Activated naive CD4-positive, alpha-beta T cell treated with anti-CD3 and anti-CD28 coated beads, Interleukin-2, amount 10 ng/mL, durations not matched to agents 7 days and 5 days (primary cell): ENCODE results near the gene MOG.

Experiments used
- CTCF ChIA-PET: fragments of 350-600 bp; sonication (Branson Sonifier 250); formaldehyde crosslinking; loops from one replicate; lab custom pipeline; 2021; ENCODE audit warnings: antibody characterized with exemption; lab: Charles Lee
- DNase-seq: peaks from one replicate; pipeline ENCODE4 v3.0.0-alpha.2; 2020
- H3K27ac Mint-ChIP-seq: one replicate; pipeline ENCODE4 v1.8.0; 2021; ENCODE audit warnings: mild to moderate bottlenecking, moderate library complexity, mixed read lengths
- H3K27me3 Mint-ChIP-seq: one replicate; pipeline ENCODE4 v1.8.0; 2021; ENCODE audit warnings: mild to moderate bottlenecking, mixed read lengths
- H3K36me3 Mint-ChIP-seq: one replicate; pipeline ENCODE4 v1.8.0; 2021; ENCODE audit warnings: mixed read lengths
- H3K4me1 Mint-ChIP-seq: one replicate; pipeline ENCODE4 v1.8.0; 2021; ENCODE audit warnings: mixed read lengths
- H3K4me3 Mint-ChIP-seq: one replicate; pipeline ENCODE4 v1.8.0; 2021; ENCODE audit warnings: mild to moderate bottlenecking, moderate library complexity, mixed read lengths
- H3K9me3 Mint-ChIP-seq: one replicate; pipeline ENCODE4 v1.8.0; 2021; ENCODE audit warnings: mixed read lengths

The MOG gene

DNA sequence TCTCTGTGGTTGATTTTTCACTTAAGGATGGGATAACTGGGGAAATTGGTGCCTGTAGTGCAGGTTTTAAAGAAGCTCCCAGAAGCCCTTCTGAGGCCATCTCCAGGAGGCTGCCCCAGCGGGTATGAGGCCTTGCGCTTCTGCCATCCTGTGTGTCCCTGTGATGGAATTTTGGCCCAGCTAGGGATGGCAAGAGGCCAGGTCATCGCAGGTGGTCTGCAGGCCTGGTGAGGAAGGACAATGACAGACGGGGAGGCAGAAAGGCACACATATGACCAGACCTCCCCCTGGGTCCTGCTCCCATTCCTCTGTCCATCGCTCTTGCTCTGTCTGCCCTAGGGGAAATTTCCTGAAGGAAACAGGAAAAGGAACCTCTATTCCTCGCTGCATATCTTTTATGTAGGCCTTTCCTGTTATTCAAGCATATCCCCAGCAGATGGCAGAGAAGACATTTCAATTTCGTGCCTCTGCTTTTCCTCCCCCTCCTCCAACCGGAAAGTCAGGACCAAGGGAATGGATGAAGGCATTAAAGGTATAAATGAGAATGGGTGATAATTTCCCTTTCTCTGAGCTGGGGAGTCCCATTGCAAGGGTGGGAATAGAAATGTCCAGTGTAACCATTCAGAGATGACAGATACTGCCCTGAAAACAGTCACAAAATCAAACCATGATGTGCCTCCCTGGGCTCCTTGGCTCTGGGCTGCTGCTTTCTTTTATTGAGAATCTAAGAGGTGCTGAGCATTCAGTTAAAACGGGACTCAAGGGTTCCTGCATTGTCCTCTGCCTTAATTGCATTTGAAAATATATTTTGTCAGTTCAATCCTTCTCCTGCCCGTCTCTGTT is 48.7 kb downstream of the MOG start:
- peak; percentile 42 for DNase-seq
- CTCF ChIA-PET: interaction anchor here (0.7 to 6.8 kb wide), 15 partner anchors 11 to 262 kb away, joined by 3 to 59 read pairs (median 4); no protein-coding TSS in a partner anchor
- no peaks in the 10 kb centered on the region for H3K9me3 Mint-ChIP-seq
- peaks cover 53% of the 10 kb centered on the region for H3K4me1 Mint-ChIP-seq
- no peaks in the 10 kb centered on the region for H3K36me3 Mint-ChIP-seq
- peaks cover 38% of the 10 kb centered on the region for H3K27me3 Mint-ChIP-seq
- H3K4me3 Mint-ChIP-seq: no peak overlapping the region
- H3K27ac Mint-ChIP-seq: no peak overlapping the region

DNA sequence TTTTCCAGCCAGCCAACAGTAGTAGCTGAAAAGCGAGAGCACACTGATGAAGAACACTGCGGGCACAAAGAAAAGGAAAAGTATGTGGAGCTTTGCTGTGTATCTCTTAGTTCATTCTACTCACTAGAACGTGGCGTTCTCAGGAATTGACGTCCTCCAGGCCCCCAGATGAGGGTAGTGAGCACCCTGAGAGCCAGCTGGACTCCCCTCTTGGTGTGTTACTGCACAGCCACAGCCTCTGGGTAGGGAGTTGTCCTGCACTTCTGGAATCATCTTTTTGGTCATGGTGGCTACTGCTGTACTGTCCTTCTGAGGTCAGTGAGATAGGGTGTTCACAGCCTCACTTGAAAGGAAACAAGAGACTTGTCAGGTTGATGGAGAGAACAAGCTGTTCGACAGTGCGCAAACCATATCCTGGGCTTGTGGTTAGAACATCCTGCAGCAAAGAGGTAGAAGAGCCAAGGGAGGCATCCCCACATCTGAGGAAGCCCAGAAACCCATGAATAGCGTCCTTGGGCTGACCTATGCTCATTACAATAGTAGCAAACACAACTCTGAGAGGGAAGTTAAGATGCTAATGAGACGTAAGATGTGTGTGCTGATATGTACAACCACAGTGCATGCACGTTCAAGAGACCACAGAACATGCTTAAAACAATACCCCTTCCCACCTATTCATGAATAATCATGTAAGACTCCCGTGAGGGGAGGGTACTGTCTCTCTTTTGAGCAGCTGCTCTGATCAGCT is 51.7 kb downstream of the MOG start:
- Mint-ChIP-seq H3K36me3 (no peaks in the 10 kb centered on the region), H3K27ac (peak overlapping the region; percentile 95), H3K27me3 (peaks cover 21% of the 10 kb centered on the region), H3K4me3 (peak overlapping the region; percentile 76), H3K9me3 (no peaks in the 10 kb centered on the region), H3K4me1 (peaks cover 70% of the 10 kb centered on the region)
- peak; percentile 91 for DNase-seq
- CTCF ChIA-PET: interaction anchor here (0.6 to 6.8 kb wide), 17 partner anchors 8 to 257 kb away, joined by 3 to 59 read pairs (median 6); no protein-coding TSS in a partner anchor

DNA sequence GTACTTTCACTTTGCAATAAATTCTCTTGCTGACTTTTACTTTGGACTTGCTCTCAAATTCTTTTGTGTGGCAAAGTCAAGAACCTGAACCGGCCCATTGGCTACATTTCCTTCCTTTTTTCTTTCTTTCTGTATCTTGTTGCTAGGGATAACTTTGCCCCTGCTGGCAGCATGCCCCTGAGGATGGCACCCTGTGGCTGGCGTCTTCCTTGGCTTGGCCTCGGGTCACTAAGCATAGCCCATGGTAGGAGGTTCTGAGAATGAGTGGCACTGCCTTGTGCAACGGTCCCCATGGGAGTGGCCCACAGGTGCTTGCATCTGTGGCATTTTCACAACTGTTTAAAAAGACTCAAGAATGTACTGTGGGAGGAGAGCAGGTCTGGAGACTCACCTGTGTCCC is 52.3 kb downstream of the MOG start:
- H3K4me1 Mint-ChIP-seq: peaks cover 70% of the 10 kb centered on the region
- peak overlapping the region; percentile 95 for H3K27ac Mint-ChIP-seq
- CTCF ChIA-PET: interaction anchor here (0.6 to 6.8 kb wide), 14 partner anchors 10 to 256 kb away, joined by 3 to 59 read pairs (median 6); no protein-coding TSS in a partner anchor
- peaks cover 18% of the 10 kb centered on the region for H3K27me3 Mint-ChIP-seq
- no peaks in the 10 kb centered on the region for H3K9me3 Mint-ChIP-seq
- H3K36me3 Mint-ChIP-seq: no peaks in the 10 kb centered on the region
- peak overlapping the region; percentile 76 for H3K4me3 Mint-ChIP-seq
- DNase-seq: no peak

DNA sequence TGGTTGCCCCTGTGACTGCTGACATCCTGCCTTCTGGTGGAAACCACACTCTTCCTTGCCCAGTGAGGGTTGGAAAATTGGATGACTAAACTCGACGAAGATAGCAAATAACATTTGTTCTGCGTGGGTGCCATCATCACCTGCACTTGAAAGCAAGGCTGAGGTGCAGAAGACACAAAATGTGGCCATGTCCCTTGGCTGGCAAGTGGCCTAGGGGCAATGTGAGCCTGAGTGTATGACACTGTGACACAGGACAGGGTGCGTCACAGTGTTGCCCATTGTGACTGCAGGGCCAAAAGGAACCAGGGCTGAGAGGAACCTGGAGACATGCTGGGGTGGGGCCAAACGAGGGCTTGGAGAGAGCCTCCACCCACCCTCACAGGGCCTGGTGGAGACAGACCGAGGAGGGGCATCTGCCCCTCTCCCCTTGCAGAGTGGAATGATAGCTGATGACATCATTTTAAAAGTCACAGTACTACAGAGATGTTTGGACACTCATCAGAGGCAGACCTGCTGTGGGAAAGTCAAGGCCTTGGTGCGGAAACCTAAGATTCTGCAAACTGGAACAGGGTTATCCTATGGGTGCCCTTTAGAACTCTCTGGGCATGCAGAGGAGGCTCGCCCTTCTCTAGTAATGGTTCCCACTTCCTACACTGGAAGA is 53.5 kb downstream of the MOG start:
- Mint-ChIP-seq H3K4me1 (peaks cover 70% of the 10 kb centered on the region), H3K36me3 (no peaks in the 10 kb centered on the region), H3K9me3 (peaks cover 3% of the 10 kb centered on the region), H3K27ac (peak overlapping the region; percentile 79), H3K27me3 (peaks cover 13% of the 10 kb centered on the region), H3K4me3 (peak overlapping the region; percentile 47)
- CTCF ChIA-PET: interaction anchor here (2.9 to 6.8 kb wide), 3 partner anchors 11 to 57 kb away, joined by 17 to 59 read pairs (median 21); no protein-coding TSS in a partner anchor
- DNase-seq: no peak

DNA sequence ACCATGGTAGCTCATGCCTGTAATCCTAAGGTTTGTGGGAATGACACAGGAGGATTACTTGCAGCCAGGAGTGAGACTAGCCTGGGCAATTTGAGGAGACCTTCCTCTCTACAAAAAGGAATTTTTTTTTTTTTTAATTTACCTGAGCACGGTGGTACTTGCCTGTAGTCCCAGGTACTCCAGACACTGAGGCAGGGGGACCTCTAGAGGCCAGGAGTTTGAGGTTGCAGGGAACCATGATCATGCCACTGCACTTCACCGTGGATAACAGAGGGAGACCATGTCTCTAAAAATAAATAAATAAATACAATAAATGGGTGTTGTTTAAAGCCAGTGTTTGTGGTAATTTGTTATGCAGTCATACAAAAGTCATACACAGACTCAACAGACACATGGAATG is 64.0 kb downstream of the MOG start:
- DNase-seq: peak; percentile 55
- H3K27ac Mint-ChIP-seq: no peak overlapping the region

More for the DNA sequence above, 64.0 kb downstream of the MOG start:
- H3K4me1 Mint-ChIP-seq: peaks cover 35% of the 10 kb centered on the region
- H3K4me3 Mint-ChIP-seq: no peak overlapping the region
- CTCF ChIA-PET: interaction anchor here (0.6 to 2.6 kb wide), 5 partner anchors 9 to 1255 kb away, joined by 3 to 17 read pairs (median 5); no protein-coding TSS in a partner anchor
- H3K9me3 Mint-ChIP-seq: no peaks in the 10 kb centered on the region
- peaks cover 24% of the 10 kb centered on the region for H3K36me3 Mint-ChIP-seq
- H3K27me3 Mint-ChIP-seq: peaks cover 11% of the 10 kb centered on the region
